Cortex of kidney (tissue), 1 donor: Measurements from ENCODE around the gene PIGL.
"Not testable (repeated sequence)": the region's sequence is repeated elsewhere in the genome, so short reads cannot be mapped to it uniquely, and the experiment has no call there.

ENCODE experiments used
- DNase-seq: peaks from one replicate; lab custom pipeline; 2025; lab: John Stamatoyannopoulos, UW

The PIGL gene

DNA sequence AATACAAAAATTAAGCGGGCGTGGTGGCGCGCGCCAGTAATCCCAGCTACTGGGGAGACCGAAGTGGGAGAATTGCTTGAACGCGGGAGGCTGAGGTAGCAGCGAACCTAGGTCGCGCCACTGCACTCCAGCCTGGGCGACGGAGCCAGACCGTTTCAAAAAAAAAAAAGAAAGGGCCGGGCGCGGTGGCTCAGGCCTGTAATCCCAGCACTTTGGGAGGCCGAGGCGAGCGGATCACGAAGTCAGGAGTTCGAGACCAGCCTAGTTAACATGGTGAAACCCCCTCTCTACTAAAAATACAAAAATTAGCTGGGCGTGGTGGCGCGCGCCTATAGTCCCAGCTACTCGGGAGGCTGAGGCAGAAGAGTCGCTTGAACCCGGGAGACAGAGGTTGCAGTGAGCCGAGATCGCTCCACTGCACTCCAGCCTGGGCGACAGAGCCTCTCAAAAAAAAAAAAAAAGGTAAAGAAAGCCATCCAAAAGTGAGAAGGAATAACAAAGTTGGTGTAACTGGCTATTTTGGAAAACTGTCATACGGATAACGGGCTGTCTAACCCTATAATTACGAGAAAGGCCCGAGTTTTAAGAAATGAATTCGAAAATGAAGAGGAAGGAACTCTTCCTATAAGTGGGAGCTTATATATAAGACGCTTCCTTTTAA lies 539 bp upstream of the PIGL start:
- not testable (repeated sequence) for DNase-seq

DNA sequence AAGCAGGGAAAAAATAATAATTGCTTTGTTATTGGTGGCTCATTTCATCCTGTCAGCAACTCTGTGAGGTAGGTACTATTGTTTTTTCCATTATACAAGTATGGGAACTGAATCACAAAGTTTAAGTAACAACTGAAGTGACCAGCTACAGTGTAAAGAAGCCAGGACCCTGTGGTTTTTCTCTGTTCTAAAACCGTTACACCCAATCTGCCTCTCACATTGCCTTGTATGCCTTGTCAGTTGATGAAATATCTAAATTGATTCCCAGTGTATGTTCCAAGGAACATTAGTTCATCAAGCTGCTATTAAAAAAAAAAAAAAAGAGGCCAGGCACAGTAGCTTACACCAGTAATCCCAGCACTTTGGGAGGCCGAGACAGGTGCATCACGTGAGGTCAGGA lies 5.4 kb downstream of the PIGL start:
- no peak for DNase-seq

DNA sequence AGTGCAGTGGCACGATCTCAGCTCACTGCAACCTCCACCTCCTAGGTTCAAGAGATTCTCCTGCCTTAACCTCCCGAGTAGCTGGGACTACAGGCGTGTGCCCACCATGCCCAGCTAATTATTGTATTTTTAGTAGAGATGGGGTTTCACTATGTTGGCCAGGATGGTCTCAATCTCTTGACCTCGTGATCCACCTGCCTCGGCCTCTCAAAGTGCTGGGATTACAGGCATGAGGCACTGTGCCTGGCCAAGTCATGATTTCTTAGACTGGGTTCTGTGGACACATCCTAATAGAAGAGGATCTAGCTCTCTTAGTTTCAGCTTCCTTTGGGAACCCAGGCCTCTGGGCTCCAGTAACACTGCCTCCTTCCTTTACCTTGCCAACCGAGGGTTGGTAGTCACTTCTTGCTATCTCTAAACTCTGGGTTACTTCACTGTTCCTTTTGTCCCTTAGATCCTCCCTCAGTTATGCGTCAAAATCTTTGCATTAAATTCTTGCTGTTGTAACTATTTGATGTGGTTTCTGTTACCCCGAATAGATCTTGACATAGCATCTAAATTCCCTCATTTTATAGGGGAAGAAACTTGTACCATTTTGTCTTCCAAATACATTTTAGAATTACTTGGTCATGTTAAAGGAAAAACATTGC lies 13.0 kb downstream of the PIGL start:
- DNase-seq, result not testable (repeated sequence)

DNA sequence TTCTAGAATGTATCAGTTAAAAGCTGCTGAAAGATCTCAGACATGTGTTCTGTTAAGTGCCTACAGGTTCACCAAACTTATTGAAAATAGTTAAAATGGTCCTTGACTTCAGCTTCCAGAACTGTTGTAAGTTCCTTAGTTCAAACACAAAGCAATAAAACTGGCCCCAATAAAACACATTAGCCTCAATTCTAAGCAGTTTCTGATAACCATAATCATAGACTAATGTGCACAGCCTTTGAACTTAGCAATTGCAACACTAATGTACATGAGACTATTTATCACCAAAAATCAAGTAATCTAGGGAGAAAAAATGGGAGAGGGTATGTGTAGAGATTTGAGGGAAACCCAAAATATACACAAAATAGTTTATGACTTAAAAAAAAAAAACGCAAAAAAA lies 15.4 kb downstream of the PIGL start:
- DNase-seq, result no peak

DNA sequence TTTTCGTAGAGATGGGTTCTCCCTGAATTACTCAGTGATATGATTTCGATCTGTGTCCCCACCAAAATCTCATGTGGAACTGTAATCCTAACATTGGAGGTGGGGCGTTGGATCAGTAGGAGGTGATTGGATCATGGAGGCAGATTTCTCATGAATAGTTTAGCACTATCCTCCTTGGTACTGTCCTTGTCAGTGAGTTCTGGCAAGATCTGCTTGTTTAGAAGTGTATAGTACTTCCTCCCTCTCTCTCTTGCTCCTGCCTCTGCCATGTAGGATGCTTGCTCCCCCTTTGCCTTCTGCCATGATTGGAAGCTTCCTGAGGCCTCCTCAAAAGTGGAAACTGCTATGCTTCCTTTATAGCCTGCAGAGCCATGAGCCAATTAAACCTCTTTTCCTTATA lies 22.9 kb downstream of the PIGL start:
- DNase-seq, result no peak

DNA sequence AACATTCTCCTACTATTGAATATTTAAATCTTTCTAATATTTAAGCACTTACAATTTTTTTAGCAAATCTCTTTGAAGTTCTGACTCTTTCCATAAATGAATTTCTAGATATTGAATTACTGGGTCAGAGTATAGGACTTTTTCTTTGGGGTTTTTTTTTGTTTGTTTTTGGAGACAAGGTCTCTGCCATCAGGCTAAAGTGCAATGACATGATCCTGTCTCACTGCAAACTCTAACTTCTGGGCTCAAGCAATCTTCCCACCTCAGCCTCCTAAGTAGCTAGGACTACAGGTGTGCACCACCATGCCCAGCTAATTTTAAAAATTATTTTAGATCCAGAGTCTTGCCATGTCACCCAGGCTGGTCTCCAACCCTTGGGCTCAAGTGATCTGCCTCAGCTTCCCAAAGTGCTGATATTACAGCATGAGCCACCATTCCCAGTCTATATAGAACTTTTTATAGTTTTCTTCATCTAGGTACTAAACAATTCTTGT lies 24.9 kb downstream of the PIGL start:
- no peak for DNase-seq

DNA sequence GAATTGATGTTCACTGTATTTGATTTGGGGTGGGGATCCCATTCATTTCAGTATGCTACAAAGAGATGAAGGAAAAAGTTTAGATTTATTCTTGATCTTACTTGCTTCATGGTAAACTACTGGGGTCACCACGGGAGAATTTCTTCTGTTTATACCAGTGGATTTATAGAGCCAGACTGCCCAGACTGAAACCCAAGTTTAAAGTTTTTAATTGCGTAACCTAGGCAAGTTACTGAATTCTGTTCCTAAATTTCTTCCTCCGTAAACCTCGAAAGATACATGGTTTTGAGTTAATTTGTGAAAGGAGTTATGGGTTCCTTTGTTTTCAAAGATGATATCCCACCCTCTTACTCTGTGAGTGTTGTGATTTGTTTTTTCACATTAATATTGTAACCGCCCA lies 26.4 kb downstream of the PIGL start:
- no peak for DNase-seq

DNA sequence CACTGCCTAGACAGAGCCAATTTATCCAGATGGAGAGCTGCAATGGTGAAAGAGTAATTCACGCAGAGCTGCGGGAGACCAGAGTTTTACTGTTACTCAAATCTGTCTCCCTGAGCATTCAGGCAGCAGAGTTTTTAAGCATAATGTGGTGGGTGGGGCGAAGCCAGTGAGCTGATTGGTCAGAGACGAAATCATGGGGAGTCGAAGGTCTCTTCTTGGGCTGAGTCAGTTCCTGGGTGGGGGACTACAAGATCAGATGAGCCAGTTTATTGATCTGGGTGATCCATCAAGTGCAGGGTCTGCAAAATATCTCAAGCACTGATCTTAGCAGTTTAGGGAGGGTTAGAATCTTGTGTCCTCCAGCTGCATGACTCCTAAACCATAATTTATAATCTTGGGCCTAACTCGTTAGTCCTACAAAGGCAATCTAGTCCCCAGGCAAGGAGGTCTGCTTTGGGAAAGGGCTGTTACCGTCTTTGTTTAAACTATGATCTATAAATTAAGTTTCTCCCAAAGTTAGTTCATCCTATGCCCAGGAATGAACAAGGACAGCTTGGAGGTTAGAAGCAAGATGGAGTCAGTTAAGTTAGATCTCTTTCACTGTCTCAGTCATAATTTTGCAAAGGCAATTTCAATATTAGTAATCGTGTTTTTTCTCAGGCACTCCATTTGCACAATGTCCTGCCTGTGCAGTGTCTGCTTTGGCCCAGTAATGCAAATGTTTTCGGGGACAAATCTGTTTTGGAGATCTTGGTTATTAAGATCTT lies 27.0 kb downstream of the PIGL start:
- no peak for DNase-seq

DNA sequence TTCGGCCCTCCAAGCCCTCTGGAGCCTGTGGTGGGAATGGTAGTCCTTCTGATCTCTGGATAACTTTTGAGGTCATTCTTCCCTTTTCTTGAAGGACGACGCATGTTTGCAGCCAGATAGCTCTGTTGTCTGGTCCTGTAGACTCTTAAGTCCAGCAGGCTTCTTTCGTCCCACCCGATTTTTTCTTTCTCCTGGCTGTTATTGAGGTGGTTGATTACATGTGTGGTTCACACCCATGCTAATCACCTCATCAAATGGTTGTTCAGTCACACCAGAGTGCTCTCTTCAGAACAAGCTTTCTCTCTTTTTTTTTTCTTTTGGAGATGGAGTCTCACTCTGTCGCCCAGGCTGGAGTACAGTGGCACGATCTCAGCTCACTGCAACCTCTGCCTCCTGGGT lies 30.6 kb downstream of the PIGL start:
- DNase-seq, result no peak

DNA sequence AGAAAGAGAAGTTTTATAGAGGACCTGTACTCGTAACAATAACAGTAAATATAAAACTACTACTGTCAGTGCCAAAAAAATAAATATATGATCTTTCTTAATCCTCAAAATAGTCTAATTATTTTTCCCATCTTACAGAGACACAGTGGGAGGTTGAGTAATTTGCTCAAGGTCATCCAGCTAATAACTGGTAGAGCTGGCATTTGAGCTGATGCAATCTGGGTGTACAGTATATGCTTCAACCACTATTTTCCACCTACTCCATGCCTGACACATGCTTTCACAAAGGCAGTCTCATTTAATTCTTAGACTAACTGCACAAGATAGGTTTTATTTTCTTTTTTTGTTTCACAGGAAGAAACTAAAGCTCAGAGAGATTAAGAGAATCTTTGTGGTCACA lies 33.6 kb downstream of the PIGL start:
- no peak for DNase-seq

DNA sequence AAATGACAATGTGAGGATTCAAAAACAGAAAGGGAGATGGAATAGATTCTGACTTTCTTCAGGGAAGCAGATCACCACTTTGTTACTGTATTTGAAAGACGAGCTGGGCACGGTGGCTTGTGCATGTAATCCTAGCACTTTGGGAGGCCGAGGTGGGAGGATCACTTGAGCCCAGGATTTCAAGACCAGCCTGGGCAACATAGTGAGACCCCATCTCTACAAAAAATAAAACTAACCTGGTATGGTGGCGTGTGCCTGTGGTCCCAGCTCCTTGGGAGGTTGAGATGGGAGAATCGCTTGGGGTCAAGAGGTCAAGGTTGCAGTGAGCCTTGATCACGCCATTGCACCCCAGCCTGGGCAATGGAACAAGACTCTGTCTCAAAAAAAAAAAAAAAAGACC lies 34.0 kb downstream of the PIGL start:
- DNase-seq, result no peak

DNA sequence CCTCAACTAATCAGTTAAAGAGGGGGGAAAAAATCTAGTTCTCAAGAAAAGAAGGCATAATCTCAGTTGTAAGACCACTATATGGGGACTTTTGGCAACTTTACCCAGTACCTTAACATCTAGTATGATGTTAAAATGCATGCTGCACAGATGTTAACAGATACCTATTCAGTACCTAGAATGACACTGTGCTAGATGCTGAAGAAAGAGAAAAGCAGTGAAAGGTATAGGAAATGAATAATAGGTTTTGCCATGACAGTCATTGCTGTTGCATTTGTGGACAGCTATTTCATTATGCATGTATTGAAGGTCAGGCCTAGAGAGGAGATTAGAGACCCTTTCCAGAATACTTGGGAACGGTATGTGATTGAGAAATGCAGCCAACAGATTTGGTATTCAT lies 34.5 kb downstream of the PIGL start:
- DNase-seq, result no peak

DNA sequence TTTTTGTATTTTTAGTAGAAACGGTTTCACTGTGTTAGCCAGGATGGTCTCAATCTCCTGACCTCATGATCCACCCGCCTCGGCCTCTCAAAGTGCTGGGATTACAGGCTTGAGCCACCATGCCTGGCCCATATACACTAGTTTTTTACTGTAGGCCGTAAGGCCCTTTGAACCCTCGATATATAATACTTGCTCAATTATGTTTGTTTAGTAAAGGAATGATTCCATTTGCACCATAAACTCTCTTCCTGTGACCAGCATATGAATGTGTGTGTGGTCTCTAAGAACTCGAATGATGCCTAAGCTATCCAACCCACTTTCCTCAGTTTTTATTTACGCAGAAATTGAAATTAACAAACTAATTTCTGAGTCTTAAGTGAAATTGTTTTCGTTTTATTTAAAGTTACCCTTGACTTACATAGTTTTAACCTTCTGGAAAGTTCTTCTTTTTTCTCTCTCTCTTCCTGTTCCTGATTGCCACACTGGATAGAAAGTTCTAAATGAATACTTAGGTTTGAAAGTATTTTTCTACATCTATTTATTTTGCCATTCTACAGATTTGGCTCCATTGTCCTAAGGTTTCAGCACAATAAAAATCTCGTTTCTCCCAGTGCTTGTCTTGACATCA lies 37.9 kb downstream of the PIGL start:
- DNase-seq, result no peak

DNA sequence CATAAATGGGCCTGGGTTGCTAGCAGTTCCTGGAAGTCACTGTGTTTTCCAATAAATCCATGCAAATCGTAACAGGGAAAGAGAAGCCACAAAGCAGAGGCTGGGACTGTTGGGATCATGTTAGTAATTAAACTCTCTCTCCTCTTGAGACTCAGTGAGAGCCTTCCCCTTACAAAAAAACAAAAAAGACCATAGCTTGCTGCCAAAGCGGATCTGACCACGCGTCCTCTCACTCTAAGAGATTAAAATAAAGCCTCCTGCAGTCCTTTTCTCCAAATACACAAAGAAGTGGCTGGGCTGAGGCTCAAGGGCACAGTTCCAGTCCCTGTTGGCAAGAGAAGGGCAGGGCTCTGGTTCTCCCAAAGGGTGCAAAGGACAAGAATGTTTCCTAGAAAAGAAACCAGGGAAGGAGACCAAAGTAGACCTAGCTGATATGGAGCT lies 38.5 kb downstream of the PIGL start:
- DNase-seq, result no peak

DNA sequence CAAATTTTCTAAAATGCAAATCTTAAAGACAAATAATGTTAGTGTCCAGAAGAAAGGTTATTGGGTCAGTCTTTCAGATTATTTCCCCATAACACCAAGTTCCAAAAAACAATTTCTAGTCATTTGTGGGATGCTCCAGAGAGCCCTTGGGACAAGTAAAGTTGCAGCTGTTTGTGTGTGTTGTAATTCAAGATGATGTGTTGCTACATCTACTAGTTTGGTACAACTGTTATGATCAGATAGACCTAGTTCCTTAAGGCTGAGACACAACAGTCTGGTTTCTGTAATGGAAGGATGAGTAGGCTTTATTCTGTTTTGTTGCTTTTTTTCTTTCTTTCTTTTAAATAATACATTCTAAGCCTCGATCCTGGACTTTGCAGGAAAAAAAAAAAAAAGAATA lies 41.9 kb downstream of the PIGL start:
- no peak for DNase-seq

DNA sequence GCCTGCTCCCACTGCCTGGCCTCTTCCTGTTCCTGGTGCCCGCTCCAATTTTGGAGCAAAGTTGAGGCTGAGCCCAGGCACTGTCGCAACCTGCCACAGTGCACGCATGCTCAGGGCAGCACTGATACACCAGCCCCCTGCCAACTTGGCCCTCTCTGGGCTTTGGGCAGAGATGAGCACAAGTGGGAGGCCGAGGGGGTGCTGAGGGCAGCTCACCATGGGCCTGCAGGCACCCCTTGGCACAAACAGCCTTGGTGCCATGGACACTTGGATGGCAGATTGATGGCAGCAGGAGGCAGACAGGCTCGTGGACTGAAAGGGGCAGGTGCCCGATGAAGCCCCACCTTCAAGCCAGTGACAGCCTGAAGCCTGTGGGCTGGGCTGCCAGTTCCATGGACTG lies 42.9 kb downstream of the PIGL start:
- DNase-seq, result no peak

DNA sequence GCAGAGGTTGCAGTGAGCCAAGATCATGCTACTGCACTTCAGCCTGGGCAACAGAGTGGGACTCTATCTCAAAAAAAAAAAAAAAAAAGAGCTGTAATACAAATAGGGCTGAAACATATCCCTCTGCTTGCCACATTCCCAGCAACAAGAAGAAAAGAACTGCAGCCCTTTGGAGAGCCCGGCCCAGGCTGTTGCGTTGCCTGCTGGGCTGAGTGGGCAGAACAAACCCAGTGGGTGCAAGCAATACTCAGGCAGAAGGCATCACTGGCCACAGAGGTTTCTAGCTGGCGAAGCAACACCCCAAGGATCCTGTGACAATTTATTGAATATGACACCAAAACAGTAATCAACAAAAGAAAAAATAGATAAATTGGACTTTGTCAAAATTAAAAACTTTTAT lies 44.0 kb downstream of the PIGL start:
- no peak for DNase-seq

DNA sequence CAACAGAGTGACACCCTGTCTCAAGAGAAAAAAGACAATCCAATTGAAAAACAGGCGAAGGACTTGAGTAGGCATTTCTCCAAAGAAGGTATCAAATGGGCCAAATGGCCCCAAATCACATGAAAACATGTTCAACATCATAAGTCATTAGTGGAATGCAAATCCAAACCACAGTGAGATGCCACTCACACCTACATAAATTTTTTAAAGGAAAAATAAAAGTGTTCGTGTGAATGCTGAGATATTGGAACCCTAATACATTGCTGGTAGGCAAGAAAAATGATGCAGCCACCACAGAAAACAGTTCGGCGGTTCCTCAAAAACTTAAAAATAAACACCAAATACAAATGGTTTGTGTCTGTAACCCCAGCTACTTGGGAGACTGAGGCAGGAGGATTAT lies 45.2 kb downstream of the PIGL start:
- no peak for DNase-seq

DNA sequence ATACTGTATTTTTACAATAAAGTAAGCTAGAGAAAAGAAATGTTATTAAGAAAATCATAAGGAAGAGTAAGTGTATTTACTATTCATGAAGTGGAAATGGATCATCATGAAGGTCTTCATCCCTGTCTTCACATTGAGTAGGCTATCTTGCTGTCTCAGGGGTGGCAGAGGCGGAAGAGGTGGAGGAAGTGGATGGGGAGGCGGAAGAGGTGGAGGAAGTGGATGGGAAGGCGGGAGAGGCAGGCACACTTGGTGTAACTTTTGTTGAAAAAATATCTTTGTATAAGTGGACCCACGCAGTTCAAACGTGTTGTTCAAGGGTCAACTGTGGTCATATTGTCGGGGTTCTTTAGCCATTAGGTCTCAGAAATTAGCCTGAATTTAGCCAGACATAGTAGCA lies 50.2 kb downstream of the PIGL start:
- no peak for DNase-seq

DNA sequence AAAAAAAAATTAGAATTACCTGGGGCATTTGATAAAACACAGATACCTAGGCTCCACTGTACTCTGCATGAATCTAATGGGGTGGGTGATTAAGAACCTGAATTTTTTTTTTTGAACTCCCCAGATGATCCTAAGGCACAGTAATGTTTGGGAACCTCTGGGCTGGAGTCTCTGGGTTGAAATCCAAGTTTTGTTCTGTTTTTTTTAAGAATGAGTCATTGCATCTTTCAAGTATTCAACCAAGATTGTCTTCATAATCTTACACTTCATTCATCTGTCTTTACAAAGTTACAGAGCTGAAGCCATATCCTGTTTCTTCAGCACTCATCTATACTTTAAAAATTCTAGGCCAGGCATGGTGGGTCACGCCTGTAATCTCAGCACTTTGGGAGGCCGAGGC lies 52.6 kb downstream of the PIGL start:
- no peak for DNase-seq

DNA sequence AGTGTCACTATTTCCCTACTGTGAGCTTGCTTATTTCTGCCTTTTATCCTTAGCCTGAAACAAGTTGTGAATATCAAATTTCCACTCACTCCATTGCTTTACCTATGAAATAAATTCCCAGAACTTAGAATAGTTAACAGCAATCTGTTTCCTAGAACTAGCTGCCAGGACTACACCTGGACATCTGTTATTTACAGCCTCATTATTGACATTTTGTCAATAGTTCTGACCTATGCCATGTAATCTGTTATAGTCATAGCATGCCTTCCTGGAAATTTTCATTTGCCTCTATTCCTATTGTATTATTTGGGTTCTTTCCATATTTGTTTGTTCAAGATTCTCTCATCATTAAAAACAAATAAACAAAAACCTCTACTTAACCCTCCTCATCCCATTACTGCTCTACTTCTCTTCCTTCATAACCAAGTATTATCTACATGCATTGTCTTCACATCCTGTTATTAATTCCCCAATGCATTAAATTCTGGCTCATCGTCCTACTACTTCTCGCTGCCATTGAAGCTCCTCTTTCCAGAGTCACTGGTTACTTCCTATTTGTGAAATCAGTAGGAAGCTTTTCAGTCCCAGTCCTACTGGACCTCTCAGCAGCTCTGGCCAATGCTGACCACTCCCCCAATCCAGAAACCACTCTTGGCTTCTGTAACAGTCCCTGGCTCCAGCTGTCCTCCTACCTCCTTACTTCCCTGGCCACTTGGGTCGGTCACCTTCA lies 55.3 kb downstream of the PIGL start:
- no peak for DNase-seq

DNA sequence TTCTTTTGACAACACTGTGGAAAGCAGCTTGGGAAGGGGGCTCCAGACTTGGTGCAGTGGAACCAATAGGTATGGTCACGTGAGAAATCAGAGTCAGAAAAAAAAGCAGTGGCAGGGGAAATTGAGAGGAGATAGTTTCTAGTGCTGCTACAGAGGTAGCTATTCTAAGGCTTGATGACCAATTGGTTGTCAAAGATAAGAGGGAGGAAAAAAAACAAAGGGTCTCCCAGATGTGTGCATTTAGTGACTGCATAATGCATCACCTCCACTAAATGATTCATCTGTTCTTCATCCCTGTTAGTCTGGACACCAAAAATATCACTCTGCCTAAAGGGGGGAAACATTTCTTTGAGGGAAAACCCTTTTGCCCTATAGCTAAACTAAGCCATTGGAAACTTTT lies 56.5 kb downstream of the PIGL start:
- no peak for DNase-seq
